ENCODE data around the gene TARBP2. TPM values are rescaled to one million over a fixed set of nuclear protein-coding genes. Genes with fewer than 3 reads are reported as not detected.

Gene TARBP2, protein sequence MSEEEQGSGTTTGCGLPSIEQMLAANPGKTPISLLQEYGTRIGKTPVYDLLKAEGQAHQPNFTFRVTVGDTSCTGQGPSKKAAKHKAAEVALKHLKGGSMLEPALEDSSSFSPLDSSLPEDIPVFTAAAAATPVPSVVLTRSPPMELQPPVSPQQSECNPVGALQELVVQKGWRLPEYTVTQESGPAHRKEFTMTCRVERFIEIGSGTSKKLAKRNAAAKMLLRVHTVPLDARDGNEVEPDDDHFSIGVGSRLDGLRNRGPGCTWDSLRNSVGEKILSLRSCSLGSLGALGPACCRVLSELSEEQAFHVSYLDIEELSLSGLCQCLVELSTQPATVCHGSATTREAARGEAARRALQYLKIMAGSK
- total RNA-seq: 10 to 100 TPM; 41.0 to 47.3 TPM

DNA sequence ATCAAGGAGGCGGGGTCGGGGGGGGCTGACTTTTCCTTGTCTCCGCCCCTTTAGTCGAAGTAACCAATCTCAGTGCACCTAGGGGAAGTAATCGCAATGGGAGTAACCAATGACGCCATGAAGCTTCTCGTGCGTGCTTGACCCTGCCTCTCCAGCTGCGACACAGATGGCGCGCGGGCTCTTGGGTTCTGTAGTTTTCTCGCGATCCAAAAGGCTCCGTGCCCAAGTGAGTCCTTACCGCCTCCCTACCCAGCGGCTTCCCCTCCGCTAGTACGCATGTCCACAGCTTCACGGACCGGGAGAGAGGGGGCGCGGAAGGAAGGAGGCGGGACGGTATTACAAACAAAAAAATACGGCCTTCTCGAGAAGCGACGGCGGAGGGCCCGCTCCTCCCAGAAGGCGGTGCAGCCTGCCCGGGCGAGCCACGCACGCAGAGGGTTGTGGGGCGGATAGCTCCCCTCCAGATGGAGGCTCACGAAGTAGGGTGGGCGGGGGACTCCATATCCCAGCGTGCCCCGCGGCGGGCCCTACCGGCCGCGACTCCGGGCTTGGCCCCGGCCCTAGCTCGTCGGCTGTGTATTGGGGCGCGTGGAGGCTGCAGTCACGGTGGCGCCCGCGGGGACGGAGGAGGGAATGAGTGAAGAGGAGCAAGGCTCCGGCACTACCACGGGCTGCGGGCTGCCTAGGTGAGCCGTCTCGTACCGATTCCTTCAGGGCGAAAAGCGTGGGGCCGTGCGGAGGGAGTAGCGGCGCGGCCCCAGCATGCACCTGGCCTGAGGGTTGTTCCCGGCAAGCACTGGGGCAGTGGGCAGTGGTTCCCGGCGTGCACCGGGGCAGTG, at the start of gene TARBP2:
TSS of gene TARBP2 (plus strand) at position 508 of the 839 bp plus-strand sequence. CDS start at position 634, 126 bp downstream.
- Mint-ChIP-seq H3K4me3 (peak within 1 kb of the TSS; percentile 88), H3K27me3 (no peaks in the 10 kb centered on the region), H3K9me3 (no peaks in the 10 kb centered on the region), H3K4me1 (peaks cover 28% of the 10 kb centered on the region), H3K36me3 (peaks cover 4% of the 10 kb centered on the region), H3K27ac (peak within 1 kb of the TSS; percentile 93)
- peak; percentile 94 for DNase-seq

GRCh38 chr12:53451661-53452158, 49.4 kb upstream of the TARBP2 start, which contains the start of gene PCBP2:
Gene PCBP2, plus strand, starts transcription at chr12:53452102. Its CDS starts 2,699 bp downstream, at chr12:53454801.
- peak; percentile 98 for DNase-seq
- Mint-ChIP-seq H3K4me3 (peak within 1 kb of the TSS; percentile 99), H3K27me3 (no peaks in the 10 kb centered on the region), H3K36me3 (peaks cover 52% of the 10 kb centered on the region), H3K9me3 (no peaks in the 10 kb centered on the region), H3K27ac (peak within 1 kb of the TSS; percentile 100), H3K4me1 (peaks cover 31% of the 10 kb centered on the region)

GRCh38 chr12:53452159-53453077, 48.7 kb upstream of the TARBP2 start:
- DNase-seq: peak; percentile 74
- Mint-ChIP-seq H3K9me3 (no peaks in the 10 kb centered on the region), H3K27ac (peak overlapping the region; percentile 100), H3K4me3 (peak overlapping the region; percentile 99), H3K36me3 (peaks cover 53% of the 10 kb centered on the region), H3K27me3 (no peaks in the 10 kb centered on the region), H3K4me1 (peaks cover 32% of the 10 kb centered on the region)

- H3K4me1 Mint-ChIP-seq: peaks cover 35% of the 10 kb centered on the region
- peak overlapping the region; percentile 99 for H3K4me3 Mint-ChIP-seq
- DNase-seq: no peak
- H3K36me3 Mint-ChIP-seq: peaks cover 54% of the 10 kb centered on the region
- no peaks in the 10 kb centered on the region for H3K27me3 Mint-ChIP-seq
- peak overlapping the region; percentile 100 for H3K27ac Mint-ChIP-seq
- no peaks in the 10 kb centered on the region for H3K9me3 Mint-ChIP-seq
Measured at GRCh38 chr12:53453953-53454640, 47.0 kb upstream of the TARBP2 start.

DNA sequence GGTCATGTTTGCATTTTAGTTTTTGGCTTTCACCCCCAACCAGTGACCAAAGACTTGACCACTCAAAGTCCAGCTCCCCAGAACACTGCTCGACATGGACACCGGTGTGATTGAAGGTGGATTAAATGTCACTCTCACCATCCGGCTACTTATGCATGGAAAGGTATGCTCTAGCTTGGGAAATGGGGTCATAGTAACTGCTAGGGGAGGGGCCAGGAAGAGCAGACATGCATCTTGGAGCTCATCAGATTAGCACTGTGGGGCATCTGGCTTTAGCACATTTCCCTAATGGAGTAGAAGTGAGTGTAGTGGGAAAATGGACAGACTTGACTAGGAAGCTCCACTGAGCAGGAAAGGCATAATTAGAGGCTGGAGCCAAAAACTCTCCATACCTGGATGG, 46.4 kb upstream of the TARBP2 start:
- Mint-ChIP-seq H3K36me3 (peaks cover 57% of the 10 kb centered on the region), H3K9me3 (no peaks in the 10 kb centered on the region), H3K27ac (peak overlapping the region; percentile 75), H3K4me1 (peaks cover 38% of the 10 kb centered on the region), H3K27me3 (no peaks in the 10 kb centered on the region), H3K4me3 (peak overlapping the region; percentile 99)
- no peak for DNase-seq

DNA sequence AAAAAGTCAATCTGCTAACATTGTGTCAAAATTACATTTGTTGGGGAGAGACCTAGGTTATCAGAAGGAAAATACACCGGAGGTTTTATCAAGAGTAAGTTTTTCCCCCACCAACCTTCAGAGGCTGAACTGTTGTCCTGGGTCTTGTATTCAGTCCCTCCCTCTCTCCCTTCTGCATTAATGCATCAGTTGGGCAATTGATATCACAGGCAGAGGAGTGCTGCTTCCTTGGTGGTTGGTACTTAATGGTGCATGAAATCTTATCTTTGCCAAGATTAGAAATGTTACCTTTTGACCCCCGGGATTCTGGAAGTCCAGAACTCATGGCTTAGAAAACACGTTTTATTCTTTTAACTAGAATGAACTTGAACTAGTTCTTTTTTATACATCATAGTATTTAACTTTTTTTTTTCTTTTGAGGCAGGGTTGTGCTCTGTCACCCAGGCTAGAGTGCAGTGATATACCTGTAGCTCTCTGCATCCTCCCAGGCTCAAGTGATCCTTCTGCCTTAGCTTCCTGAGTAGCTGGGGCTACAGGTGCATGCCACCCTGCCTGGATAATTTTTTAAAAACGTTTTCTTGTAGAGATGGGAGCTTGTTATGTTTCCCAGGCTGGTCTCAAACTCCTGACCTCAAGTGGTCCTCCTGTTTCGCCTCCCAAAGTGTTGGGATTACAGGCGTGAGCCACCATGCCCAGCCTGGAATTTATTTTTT, 44.3 kb upstream of the TARBP2 start:
- H3K4me1 Mint-ChIP-seq: peaks cover 52% of the 10 kb centered on the region
- no peak overlapping the region for H3K27ac Mint-ChIP-seq
- H3K27me3 Mint-ChIP-seq: no peaks in the 10 kb centered on the region

GRCh38 chr12:53459097-53459496, 42.0 kb upstream of the TARBP2 start:
- H3K36me3 Mint-ChIP-seq: peaks cover 72% of the 10 kb centered on the region
- H3K4me1 Mint-ChIP-seq: peaks cover 56% of the 10 kb centered on the region
- no peaks in the 10 kb centered on the region for H3K9me3 Mint-ChIP-seq
- no peaks in the 10 kb centered on the region for H3K27me3 Mint-ChIP-seq
- H3K27ac Mint-ChIP-seq: peak overlapping the region; percentile 8
- no peak for DNase-seq
- H3K4me3 Mint-ChIP-seq: no peak overlapping the region

More for the DNA sequence above, 44.3 kb upstream of the TARBP2 start:
- Mint-ChIP-seq H3K9me3 (no peaks in the 10 kb centered on the region), H3K36me3 (peaks cover 74% of the 10 kb centered on the region), H3K4me3 (no peak overlapping the region)
- DNase-seq: no peak

DNA sequence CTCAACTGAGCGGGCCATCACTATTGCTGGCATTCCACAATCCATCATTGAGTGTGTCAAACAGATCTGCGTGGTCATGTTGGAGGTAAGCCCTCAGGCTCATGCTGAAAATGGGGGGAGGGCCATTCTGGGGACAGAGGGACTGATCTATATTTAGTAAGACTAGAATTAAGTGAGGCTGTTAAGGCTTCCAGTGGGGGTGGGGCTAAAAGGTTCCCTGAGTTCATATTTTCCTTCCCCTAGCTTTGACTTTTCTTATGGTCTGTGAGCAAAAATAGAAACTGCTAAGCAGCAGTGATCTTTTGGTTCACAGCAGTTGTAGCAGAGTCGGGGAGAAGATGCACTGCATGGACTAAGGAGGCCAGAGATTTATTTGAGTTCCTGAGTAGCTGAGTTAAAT, 40.0 kb upstream of the TARBP2 start:
- H3K4me1 Mint-ChIP-seq: peaks cover 44% of the 10 kb centered on the region
- DNase-seq: no peak
- H3K27me3 Mint-ChIP-seq: no peaks in the 10 kb centered on the region
- H3K9me3 Mint-ChIP-seq: no peaks in the 10 kb centered on the region
- peaks cover 60% of the 10 kb centered on the region for H3K36me3 Mint-ChIP-seq
- H3K4me3 Mint-ChIP-seq: no peak overlapping the region
- peak overlapping the region; percentile 54 for H3K27ac Mint-ChIP-seq

- Mint-ChIP-seq H3K36me3 (peaks cover 62% of the 10 kb centered on the region), H3K27ac (no peak overlapping the region), H3K4me1 (peaks cover 44% of the 10 kb centered on the region), H3K4me3 (no peak overlapping the region), H3K9me3 (no peaks in the 10 kb centered on the region), H3K27me3 (no peaks in the 10 kb centered on the region)
- DNase-seq: no peak
Measured at GRCh38 chr12:53461591-53461990, 39.5 kb upstream of the TARBP2 start.

GRCh38 chr12:53462935-53463334, 38.1 kb upstream of the TARBP2 start:
- Mint-ChIP-seq H3K27me3 (no peaks in the 10 kb centered on the region), H3K36me3 (peaks cover 62% of the 10 kb centered on the region), H3K4me3 (no peak overlapping the region), H3K4me1 (peaks cover 48% of the 10 kb centered on the region), H3K9me3 (no peaks in the 10 kb centered on the region), H3K27ac (no peak overlapping the region)
- no peak for DNase-seq

- Mint-ChIP-seq H3K36me3 (peaks cover 60% of the 10 kb centered on the region), H3K4me1 (peaks cover 52% of the 10 kb centered on the region), H3K9me3 (no peaks in the 10 kb centered on the region)
Measured at GRCh38 chr12:53463802-53464560, 37.1 kb upstream of the TARBP2 start.

DNA sequence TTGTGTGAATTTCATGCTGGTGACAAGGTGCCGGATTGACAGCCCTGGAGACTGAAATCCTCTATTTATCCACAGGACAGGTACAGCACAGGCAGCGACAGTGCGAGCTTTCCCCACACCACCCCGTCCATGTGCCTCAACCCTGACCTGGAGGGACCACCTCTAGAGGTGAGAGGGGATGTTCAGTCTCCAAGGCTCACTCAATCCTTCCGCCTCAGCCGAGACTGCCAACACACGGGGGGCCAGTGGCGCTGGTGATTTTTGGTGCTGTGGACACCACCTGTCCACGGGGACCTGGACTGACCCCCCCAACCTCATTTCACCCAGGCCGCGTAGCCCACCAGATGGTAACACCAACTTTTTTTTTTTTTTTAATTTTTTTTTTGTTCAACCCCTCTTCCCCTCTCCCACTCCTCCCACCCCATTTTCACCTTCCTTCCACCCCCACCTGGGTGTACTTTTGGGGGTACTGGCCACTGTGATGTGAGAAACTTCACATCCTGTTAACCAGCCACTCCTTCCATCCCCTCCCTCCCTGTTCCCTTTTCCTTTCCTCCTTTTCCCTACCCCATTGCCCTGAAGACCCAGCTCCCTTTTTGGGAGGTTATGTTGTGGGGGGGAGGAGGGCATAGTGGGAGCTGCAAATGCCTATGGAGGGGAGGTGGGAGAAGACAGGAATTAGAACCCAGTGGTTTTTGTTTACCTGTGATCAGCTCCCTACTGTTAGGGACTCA, 36.2 kb upstream of the TARBP2 start:
- Mint-ChIP-seq H3K27ac (peak overlapping the region; percentile 56), H3K27me3 (no peaks in the 10 kb centered on the region), H3K36me3 (peaks cover 55% of the 10 kb centered on the region), H3K4me1 (peaks cover 46% of the 10 kb centered on the region), H3K9me3 (no peaks in the 10 kb centered on the region), H3K4me3 (no peak overlapping the region)
- DNase-seq: no peak

More at GRCh38 chr12:53463802-53464560, 37.1 kb upstream of the TARBP2 start:
- Mint-ChIP-seq H3K27ac (peak overlapping the region; percentile 57), H3K27me3 (no peaks in the 10 kb centered on the region), H3K4me3 (no peak overlapping the region)
- no peak for DNase-seq

All from activated naive CD8-positive, alpha-beta T cell treated with anti-CD3 and anti-CD28 coated beads for 36 hours (primary cell).